ENCODE data around the gene DSE.
"Not testable (repeated sequence)": the region's sequence is repeated elsewhere in the genome, so short reads cannot be mapped to it uniquely, and the experiment has no call there.

The DSE gene

GRCh38 chr6:116370760-116371119, at the start of gene DSE:
Gene DSE (plus strand): TSS chr6:116370947. CDS start chr6:116399251, 28,304 bp downstream.
- no peaks in the 10 kb centered on the region for H3F3A ChIP-seq (ENCODE audit: insufficient read depth)
- H3K9me2 ChIP-seq (replicated peaks; ENCODE audit: insufficient read depth, low read length) = no peaks in the 10 kb centered on the region
- no peak within 1 kb of the TSS for H2AFZ ChIP-seq (ENCODE audit: low read depth, low read length, severe bottlenecking)
- no peaks in the 10 kb centered on the region for H4K20me1 ChIP-seq (ENCODE audit: low read depth, low read length)
- peak within 1 kb of the TSS; percentile 57 for H3K4me2 ChIP-seq (ENCODE audit: low read depth, low read length, poor library complexity, severe bottlenecking)
- no peaks in the 10 kb centered on the region for H3K79me2 ChIP-seq (ENCODE audit: insufficient read depth, low read length)
- no peaks in the 10 kb centered on the region for H3K9me3 ChIP-seq (ENCODE audit: insufficient read depth, low read length)
- TF ChIP-seq CTCF (IDR thresholded peaks at IDR 0.05; ENCODE audit: insufficient read depth, low read length, poor library complexity, severe bottlenecking) = no peak
- TF ChIP-seq EZH2phosphoT487 (conservative IDR thresholded peaks at IDR 0.05; ENCODE audit: low read length) = no peak
- no peak within 1 kb of the TSS for H3K9ac ChIP-seq (ENCODE audit: low read length)
- no peaks in the 10 kb centered on the region; the same call in 1 of the 2 replicates for H3K27me3 ChIP-seq (ENCODE audit: low read length)
- H3K27ac ChIP-seq (ENCODE audit: low read depth, low read length) = no peak within 1 kb of the TSS
- peak within 1 kb of the TSS; percentile 39 for H3K4me3 ChIP-seq (ENCODE audit: insufficient read depth, low read length, poor library complexity, severe bottlenecking)
- H3K36me3 ChIP-seq (ENCODE audit: low read length) = no peaks in the 10 kb centered on the region

- not testable (repeated sequence) for H3K27me3 ChIP-seq (ENCODE audit: low read length); H2AFZ ChIP-seq (ENCODE audit: low read depth, low read length, severe bottlenecking); H3K79me2 ChIP-seq (ENCODE audit: insufficient read depth, low read length); H3K9me2 ChIP-seq (replicated peaks; ENCODE audit: insufficient read depth, low read length); H3K9ac ChIP-seq (ENCODE audit: low read length); H3K9me3 ChIP-seq (ENCODE audit: insufficient read depth, low read length); H3K4me3 ChIP-seq (ENCODE audit: insufficient read depth, low read length, poor library complexity, severe bottlenecking); H4K20me1 ChIP-seq (ENCODE audit: low read depth, low read length); H3K4me2 ChIP-seq (ENCODE audit: low read depth, low read length, poor library complexity, severe bottlenecking); H3K27ac ChIP-seq (ENCODE audit: low read depth, low read length); H3K36me3 ChIP-seq (ENCODE audit: low read length); H3F3A ChIP-seq (ENCODE audit: insufficient read depth)
Observed at GRCh38 chr6:116321933-116322332, 48.8 kb upstream of the DSE start.

GRCh38 chr6:116323863-116324262, 46.9 kb upstream of the DSE start:
- Histone ChIP-seq H2AFZ (ENCODE audit: low read depth, low read length, severe bottlenecking) (no peak overlapping the region), H3K4me3 (ENCODE audit: insufficient read depth, low read length, poor library complexity, severe bottlenecking) (no peak overlapping the region), H3K9me2 (replicated peaks; ENCODE audit: insufficient read depth, low read length) (no peaks in the 10 kb centered on the region), H3K9me3 (ENCODE audit: insufficient read depth, low read length) (no peaks in the 10 kb centered on the region), H3K36me3 (ENCODE audit: low read length) (no peaks in the 10 kb centered on the region), H3K4me2 (ENCODE audit: low read depth, low read length, poor library complexity, severe bottlenecking) (no peak overlapping the region), H4K20me1 (ENCODE audit: low read depth, low read length) (no peaks in the 10 kb centered on the region), H3F3A (ENCODE audit: insufficient read depth) (no peaks in the 10 kb centered on the region), H3K79me2 (ENCODE audit: insufficient read depth, low read length) (no peaks in the 10 kb centered on the region), H3K27ac (ENCODE audit: low read depth, low read length) (no peak overlapping the region), H3K9ac (ENCODE audit: low read length) (no peak overlapping the region), H3K27me3 (ENCODE audit: low read length) (no peaks in the 10 kb centered on the region)
- TF ChIP-seq EZH2phosphoT487 (conservative IDR thresholded peaks at IDR 0.05; ENCODE audit: low read length) (no peak), CTCF (IDR thresholded peaks at IDR 0.05; ENCODE audit: insufficient read depth, low read length, poor library complexity, severe bottlenecking) (no peak)

- not testable (repeated sequence) for H3K9ac ChIP-seq (ENCODE audit: low read length); H3K9me2 ChIP-seq (replicated peaks; ENCODE audit: insufficient read depth, low read length); H3K4me3 ChIP-seq (ENCODE audit: insufficient read depth, low read length, poor library complexity, severe bottlenecking); H3K4me2 ChIP-seq (ENCODE audit: low read depth, low read length, poor library complexity, severe bottlenecking); H3F3A ChIP-seq (ENCODE audit: insufficient read depth); H4K20me1 ChIP-seq (ENCODE audit: low read depth, low read length); H3K36me3 ChIP-seq (ENCODE audit: low read length); H3K79me2 ChIP-seq (ENCODE audit: insufficient read depth, low read length); H3K27me3 ChIP-seq (ENCODE audit: low read length); H3K9me3 ChIP-seq (ENCODE audit: insufficient read depth, low read length); H3K27ac ChIP-seq (ENCODE audit: low read depth, low read length); H2AFZ ChIP-seq (ENCODE audit: low read depth, low read length, severe bottlenecking)
Observed at GRCh38 chr6:116325634-116326132, 45.1 kb upstream of the DSE start.
